GM10847 (cell line): ENCODE measurements around the gene GJC2.

Experiments
- POLR2A ChIP-seq: IDR thresholded peaks from 2 replicates; pipeline ENCODE4 v1.6.1; 2011; ENCODE audit not compliant: insufficient read length; ENCODE audit errors: extremely low read depth

Gene GJC2

GRCh38 chr1:228180271-228180958 is 30.7 kb downstream of the GJC2 start:
- no peak for TF ChIP-seq POLR2A

GRCh38 chr1:228180959-228181644 is 31.4 kb downstream of the GJC2 start:
- TF ChIP-seq POLR2A, result no peak

- no peak for TF ChIP-seq POLR2A
Observed at GRCh38 chr1:228181645-228182034, 31.9 kb downstream of the GJC2 start.

DNA sequence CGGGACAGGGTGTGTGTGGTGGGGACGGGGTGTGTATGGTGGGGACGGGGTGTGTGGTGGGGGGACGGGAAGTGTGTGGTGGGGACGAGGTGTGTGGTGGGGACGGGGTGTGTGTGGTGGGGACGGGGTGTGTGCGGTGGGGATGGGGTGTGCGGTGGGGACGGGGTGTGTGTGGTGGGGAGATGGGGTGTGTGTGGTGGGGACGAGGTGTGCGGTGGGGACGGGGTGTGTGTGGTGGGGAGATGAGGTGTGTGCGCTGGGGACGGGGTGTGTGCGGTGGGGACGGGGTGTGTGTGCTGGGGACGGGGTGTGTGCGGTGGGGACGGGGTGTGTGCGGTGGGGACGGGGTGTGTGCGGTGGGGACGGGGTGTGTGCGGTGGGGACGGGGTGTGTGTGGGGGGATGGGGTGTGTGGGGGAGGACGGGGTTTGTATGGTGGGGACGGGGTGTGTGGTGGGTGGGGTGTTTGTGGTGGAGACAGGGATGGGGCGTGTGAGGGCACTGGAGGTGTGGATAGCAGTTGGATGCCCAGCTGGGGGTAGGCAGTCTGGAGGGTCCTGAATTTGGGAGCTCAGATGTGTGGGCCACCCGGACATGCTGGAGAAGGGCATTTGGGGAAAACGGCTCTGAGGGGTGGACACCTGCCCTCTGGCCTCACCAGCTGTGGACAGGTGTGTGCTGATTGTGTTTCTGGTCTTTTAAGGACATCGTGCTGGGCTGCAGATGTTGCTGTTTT is 32.7 kb downstream of the GJC2 start:
- no peak for TF ChIP-seq POLR2A

- no peak for TF ChIP-seq POLR2A
Observed at GRCh38 chr1:228184152-228184551, 34.4 kb downstream of the GJC2 start.

DNA sequence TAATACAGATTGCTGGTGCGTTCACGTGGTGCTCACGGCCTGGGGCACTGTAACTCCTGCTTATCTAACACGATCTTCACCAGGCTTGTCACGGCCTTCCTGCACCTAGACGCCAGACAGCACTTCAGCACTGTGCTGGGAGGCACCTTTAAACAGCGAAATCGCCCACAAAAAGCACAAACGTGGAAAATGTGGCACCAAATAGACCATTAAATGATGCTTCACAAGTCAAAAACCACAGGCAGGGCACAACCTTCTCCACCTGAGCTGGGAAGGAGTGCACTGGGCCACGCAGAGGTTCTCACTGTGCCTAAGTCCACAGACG is 35.9 kb downstream of the GJC2 start:
- no peak for TF ChIP-seq POLR2A

GRCh38 chr1:228190182-228190581 is 40.5 kb downstream of the GJC2 start:
- no peak for TF ChIP-seq POLR2A

DNA sequence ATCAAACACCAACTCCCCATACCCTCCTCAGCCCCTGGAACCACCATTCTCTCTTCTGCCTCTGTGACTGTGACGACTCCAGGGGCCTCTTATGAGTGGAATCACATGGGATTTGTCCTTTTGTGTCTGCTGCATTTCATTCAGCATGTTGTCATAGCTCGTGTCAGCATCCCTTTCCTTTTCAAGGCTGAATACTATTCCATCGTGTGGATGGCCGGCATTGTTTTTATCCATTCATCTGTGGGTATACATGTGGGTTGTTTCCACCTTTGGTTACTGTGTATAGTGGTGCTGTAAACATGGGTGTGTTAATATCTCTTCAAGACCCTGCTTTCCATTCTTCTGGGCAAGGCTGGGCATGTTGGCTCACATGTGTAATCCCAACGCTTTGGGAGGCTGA is 41.0 kb downstream of the GJC2 start:
- TF ChIP-seq POLR2A, result no peak

DNA sequence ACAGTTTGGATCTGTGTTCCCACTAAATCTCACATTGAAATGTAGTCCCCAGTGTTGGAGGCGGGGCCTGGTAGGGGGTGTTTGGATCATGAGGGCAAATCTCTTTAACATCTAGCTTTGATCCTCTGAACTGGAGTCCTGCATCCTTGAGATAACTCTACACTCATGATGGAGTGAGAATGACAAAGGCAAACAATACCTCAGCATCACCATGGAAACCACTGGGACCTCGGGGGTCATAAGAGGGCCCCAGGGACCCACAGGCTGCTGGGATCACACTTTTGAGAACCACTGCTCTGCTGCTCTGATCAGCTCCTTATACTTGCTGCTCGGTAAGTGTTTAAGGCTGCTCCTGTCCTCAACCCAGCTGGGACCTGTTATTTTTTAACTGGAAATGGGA is 44.7 kb downstream of the GJC2 start:
- TF ChIP-seq POLR2A, result no peak

DNA sequence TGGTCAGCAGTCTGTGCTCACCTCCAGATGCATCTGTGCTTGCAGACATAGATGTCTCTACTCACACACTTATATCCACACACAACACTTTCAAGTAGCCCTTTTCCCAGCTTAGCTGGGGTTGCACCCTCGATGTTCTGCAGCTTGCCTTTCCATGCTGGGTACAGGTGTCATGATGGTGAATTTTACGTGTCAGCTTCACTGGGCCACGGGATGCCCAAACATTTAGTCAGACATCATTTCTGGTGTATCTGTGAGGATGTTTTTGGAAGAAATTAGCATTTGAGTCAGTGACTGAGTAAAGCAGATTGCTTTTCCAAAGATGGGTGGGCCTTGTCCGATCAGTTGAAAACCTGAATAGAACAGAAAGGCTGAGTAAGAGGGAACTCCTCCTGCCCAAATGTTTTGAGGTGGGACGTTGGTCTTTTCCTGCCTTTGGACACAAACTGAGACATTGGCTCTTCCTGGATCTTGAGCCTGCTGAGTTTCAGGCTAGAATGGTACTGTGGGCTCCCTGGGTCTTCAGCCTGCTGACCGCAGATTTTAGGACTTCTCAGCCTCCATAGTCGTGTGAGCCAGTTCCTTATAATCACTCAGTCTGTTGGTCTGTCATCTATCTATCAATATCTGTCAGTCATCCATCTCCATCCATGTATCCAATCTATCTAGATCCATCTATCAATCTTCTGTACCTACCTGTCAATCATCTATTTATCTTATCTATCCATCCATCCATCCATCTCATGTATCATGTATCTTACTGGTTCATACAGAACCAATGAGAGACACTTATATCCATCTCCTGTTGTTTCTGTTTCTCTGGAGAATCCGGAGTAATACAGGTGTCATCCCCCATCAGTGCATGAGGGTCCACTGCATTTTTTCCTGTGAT is 45.4 kb downstream of the GJC2 start:
- TF ChIP-seq POLR2A, result no peak

GRCh38 chr1:228197555-228198147 is 47.9 kb downstream of the GJC2 start:
- no peak for TF ChIP-seq POLR2A

DNA sequence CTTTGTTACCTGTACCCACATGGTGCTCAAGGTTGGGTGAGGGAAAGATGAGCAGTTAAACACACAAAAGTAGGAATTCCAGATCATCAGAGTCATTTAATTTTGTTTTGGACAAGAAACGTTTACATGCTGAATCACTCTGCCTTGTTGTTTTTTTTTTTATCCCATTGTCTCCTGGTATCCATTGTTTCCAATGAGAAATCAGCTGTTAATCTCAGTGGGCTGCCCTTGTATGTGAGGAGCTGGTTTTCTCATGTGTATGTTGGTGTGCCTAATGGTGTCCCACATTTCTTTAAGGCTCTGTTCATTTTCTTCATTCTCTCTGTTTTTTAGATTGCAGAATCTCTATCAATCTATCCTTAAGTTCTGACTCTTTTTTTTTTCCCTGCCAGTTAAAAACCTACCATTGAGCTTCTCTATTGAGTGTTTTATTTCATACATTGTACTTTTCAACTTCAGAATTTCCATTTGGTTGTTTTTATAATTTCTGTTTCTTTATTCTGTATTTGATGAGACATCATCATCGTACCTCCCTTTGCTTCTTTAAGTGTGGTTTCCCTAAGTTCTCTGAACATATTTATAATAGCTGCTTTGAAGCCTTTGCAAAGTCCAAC is 49.4 kb downstream of the GJC2 start:
- no peak for TF ChIP-seq POLR2A

DNA sequence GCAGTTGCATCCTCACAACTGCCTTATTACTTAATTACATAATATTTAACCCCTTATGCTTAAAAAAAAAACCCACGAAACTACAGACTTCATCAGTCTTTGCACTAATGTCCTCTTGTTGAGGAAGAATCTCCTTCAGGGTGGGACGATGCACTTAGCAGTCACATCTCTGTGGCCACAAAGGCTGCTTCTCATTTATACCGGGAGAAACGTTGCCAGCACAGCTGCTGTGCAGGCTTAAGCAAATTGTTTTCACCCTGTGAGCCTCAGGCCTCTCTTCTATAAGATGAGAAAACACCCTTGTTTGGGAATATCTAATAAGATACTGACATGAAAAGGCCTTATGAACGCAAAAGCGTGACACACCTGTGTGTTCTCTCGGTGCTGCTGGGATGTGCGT is 55.2 kb downstream of the GJC2 start:
- no peak for TF ChIP-seq POLR2A
